ENCODE measurements around the gene CMIP. TPM values are rescaled to one million over a fixed set of nuclear protein-coding genes. Genes with fewer than 3 reads are reported as not detected.
A peak's percentile ranks its signal among the peaks of the same experiment; 100 is the strongest.

Gene CMIP
- total RNA-seq, 2 experiments from 2014 or later = 35.0 to 36.6 TPM

GRCh38 chr16:81665588-81665987 lies 221.0 kb downstream of the CMIP start:
- Mint-ChIP-seq H3K27ac (no peak overlapping the region), H3K36me3 (peaks cover 8% of the 10 kb centered on the region)
- intact Hi-C loops (cut with micrococcal nuclease) = no loop called here

GRCh38 chr16:81666113-81666512 lies 221.5 kb downstream of the CMIP start:
- POLR2A ChIA-PET = no interaction called here
- intact Hi-C loops (cut with micrococcal nuclease) = no loop called here
- CTCF ChIA-PET = no interaction called here
- DNase-seq = no peak
- H3K4me3 Mint-ChIP-seq = no peak overlapping the region
- no peaks in the 10 kb centered on the region for H3K27me3 Mint-ChIP-seq
- H3K36me3 Mint-ChIP-seq = peaks cover 9% of the 10 kb centered on the region
- no peak overlapping the region for H3K27ac Mint-ChIP-seq
- H3K9me3 Mint-ChIP-seq = no peaks in the 10 kb centered on the region
- H3K4me1 Mint-ChIP-seq (ENCODE audit: low read depth) = no peaks in the 10 kb centered on the region

More at GRCh38 chr16:81665588-81665987, 221.0 kb downstream of the CMIP start:
- Mint-ChIP-seq H3K27me3 (no peaks in the 10 kb centered on the region), H3K4me3 (no peak overlapping the region), H3K4me1 (ENCODE audit: low read depth) (no peaks in the 10 kb centered on the region), H3K9me3 (no peaks in the 10 kb centered on the region)
- ChIA-PET CTCF (no interaction called here), POLR2A (no interaction called here)
- DNase-seq = no peak

- DNase-seq = no peak
- ChIA-PET CTCF (no interaction called here), POLR2A (no interaction called here)
- intact Hi-C loops (cut with micrococcal nuclease) = no loop called here
- Mint-ChIP-seq H3K4me1 (ENCODE audit: low read depth) (no peaks in the 10 kb centered on the region), H3K9me3 (no peaks in the 10 kb centered on the region), H3K27ac (peak overlapping the region; percentile 21), H3K27me3 (no peaks in the 10 kb centered on the region), H3K4me3 (no peak overlapping the region), H3K36me3 (peaks cover 9% of the 10 kb centered on the region)
Measured at GRCh38 chr16:81668243-81669097, 223.9 kb downstream of the CMIP start.

DNA sequence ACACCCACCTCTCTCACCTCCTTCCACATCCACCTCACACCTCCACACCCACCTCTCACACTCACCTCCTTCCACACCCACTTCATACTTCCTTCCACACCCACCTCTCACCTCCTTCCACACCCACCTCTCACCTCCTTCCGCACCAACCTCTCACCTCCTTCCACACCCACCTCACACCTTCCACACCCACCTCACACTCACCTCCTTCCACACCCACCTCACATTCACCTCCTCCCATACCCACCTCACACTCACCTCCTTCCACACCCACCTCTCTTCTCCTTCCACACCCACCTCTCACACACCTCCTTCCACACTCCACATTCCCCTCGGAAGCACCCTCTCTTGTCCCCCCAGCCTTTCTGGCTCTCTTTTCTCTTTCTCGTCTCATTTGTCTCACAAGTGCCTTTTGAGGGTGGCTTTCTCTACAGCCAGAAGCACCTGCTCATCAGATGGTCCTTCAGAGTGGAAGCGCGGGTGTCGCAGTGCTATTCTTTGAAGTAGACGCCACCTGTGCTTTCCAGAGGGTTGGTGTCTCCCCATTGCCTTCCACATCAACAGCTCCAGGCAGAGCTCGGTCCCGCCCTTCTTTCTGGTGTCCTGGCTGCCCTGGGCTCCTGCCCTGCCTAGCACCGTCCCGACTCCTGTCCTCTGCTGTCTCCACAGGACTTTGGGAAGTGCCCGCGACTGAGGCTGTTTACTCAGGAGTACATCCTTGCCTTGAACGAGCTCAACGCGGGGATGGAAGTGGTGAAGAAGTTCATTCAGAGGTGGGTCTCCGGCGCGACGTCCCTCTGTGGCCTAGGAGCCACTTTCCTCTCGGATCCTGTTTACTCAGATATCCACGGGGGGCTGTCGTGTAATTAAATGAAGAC lies 225.1 kb downstream of the CMIP start:
- no peak for DNase-seq
- H3K4me1 Mint-ChIP-seq (ENCODE audit: low read depth) = no peaks in the 10 kb centered on the region
- H3K4me3 Mint-ChIP-seq = no peak overlapping the region
- ChIA-PET POLR2A (no interaction called here), CTCF (interaction anchor here (0.6 kb wide), 1 partner anchor 391 kb away, joined by 4 read pairs; no protein-coding TSS in a partner anchor)
- H3K27ac Mint-ChIP-seq = no peak overlapping the region
- intact Hi-C loops (cut with micrococcal nuclease) = no loop called here
- no peaks in the 10 kb centered on the region for H3K27me3 Mint-ChIP-seq
- H3K36me3 Mint-ChIP-seq = peaks cover 7% of the 10 kb centered on the region
- no peaks in the 10 kb centered on the region for H3K9me3 Mint-ChIP-seq

- peaks cover 5% of the 10 kb centered on the region for H3K36me3 Mint-ChIP-seq
- no peak overlapping the region for H3K27ac Mint-ChIP-seq
- H3K4me3 Mint-ChIP-seq = no peak overlapping the region
- no peak for DNase-seq
- POLR2A ChIA-PET = no interaction called here
- no peaks in the 10 kb centered on the region for H3K4me1 Mint-ChIP-seq (ENCODE audit: low read depth)
- intact Hi-C loops (cut with micrococcal nuclease) = no loop called here
- H3K9me3 Mint-ChIP-seq = no peaks in the 10 kb centered on the region
- CTCF ChIA-PET = no interaction called here
- H3K27me3 Mint-ChIP-seq = no peaks in the 10 kb centered on the region
Measured at GRCh38 chr16:81671738-81672597, 227.4 kb downstream of the CMIP start.

DNA sequence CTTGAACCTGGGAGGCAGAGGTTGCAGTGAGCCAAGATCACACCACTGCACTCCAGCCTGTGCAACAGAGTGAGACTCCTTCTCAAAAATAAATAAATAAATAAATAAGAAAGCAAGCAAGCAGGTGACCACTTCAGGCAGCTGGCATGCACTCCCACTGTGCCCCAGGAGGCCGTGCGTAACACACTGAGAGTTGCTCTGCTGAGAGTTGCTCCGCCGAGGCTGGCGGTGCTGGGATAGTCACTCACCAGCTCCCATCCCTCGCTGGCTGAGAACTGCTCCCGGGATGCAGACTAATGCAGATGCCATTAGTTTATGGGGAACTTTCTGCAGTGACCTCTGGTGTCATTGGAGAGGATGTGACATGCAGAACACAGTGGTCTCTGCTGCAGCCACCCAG lies 228.8 kb downstream of the CMIP start:
- no peak overlapping the region for H3K27ac Mint-ChIP-seq
- no peaks in the 10 kb centered on the region for H3K27me3 Mint-ChIP-seq
- peaks cover 5% of the 10 kb centered on the region for H3K36me3 Mint-ChIP-seq
- ChIA-PET POLR2A (no interaction called here), CTCF (interaction anchor here (1.3 kb wide), 1 partner anchor 468 kb away, joined by 3 read pairs; no protein-coding TSS in a partner anchor)
- intact Hi-C loops (cut with micrococcal nuclease) = no loop called here
- H3K4me1 Mint-ChIP-seq (ENCODE audit: low read depth) = no peaks in the 10 kb centered on the region
- no peak for DNase-seq
- H3K9me3 Mint-ChIP-seq = no peaks in the 10 kb centered on the region
- no peak overlapping the region for H3K4me3 Mint-ChIP-seq

- ChIA-PET CTCF (no interaction called here), POLR2A (no interaction called here)
- H3K4me1 Mint-ChIP-seq (ENCODE audit: low read depth) = no peaks in the 10 kb centered on the region
Measured at GRCh38 chr16:81675662-81676061, 231.1 kb downstream of the CMIP start.

GRCh38 chr16:81676066-81676882 lies 231.7 kb downstream of the CMIP start:
- Mint-ChIP-seq H3K9me3 (no peaks in the 10 kb centered on the region), H3K4me3 (no peak overlapping the region)

More at GRCh38 chr16:81675662-81676061, 231.1 kb downstream of the CMIP start:
- intact Hi-C loops (cut with micrococcal nuclease) = no loop called here
- Mint-ChIP-seq H3K9me3 (no peaks in the 10 kb centered on the region), H3K27me3 (no peaks in the 10 kb centered on the region), H3K27ac (no peak overlapping the region), H3K4me3 (no peak overlapping the region), H3K36me3 (peaks cover 9% of the 10 kb centered on the region)
- DNase-seq = no peak

DNA sequence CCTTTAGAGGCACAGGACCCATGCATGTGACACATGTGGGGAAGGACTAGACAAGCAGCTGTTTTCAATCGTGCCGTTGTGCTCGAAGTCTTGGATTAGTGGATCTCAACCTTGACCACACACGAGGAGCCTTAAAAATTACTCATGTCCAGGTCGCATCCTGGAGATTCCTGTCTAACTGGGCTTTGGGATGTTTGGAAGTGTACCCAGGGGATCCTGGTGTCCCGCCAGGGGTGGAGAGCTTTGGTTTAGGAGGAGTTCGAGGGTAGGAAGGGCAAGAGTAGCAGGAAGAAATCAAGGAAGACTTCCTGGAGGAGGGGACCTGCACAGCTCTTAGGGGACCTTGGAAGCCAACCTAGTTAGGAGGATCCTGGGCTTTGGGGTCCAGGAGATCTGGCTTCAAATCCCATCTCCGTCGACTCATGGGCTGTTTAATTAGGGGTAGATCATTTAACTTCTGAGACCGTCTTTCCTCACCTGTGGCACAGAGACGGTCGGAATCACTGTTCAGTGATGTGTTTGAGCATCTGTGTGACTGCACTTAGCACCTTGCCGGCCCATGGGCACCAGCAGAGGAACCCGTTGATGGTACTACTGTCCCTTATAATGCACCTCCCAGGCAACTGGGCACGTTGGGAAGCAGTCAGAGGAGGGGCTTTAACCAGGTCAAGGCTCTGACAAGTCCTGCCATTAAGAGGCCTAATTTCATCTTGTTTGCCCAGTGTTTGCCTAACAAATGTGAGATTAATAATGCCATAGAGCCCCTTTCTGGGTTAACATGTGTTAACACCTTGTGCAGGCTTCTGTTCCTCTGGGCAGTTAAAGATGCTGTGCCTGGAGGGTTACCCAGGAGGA lies 232.5 kb downstream of the CMIP start:
- Mint-ChIP-seq H3K27ac (no peak overlapping the region), H3K9me3 (no peaks in the 10 kb centered on the region), H3K27me3 (no peaks in the 10 kb centered on the region), H3K4me1 (ENCODE audit: low read depth) (no peaks in the 10 kb centered on the region), H3K36me3 (peaks cover 12% of the 10 kb centered on the region), H3K4me3 (no peak overlapping the region)
- POLR2A ChIA-PET = no interaction called here
- CTCF ChIA-PET = interaction anchor here (0.9 kb wide), 1 partner anchor 20 kb away, joined by 4 read pairs; no protein-coding TSS in a partner anchor
- DNase-seq = no peak
- intact Hi-C loops (cut with micrococcal nuclease) = no loop called here

More at GRCh38 chr16:81676066-81676882, 231.7 kb downstream of the CMIP start:
- H3K36me3 Mint-ChIP-seq = peaks cover 10% of the 10 kb centered on the region
- H3K27ac Mint-ChIP-seq = no peak overlapping the region
- no peaks in the 10 kb centered on the region for H3K4me1 Mint-ChIP-seq (ENCODE audit: low read depth)
- ChIA-PET POLR2A (no interaction called here), CTCF (interaction anchor here (0.9 kb wide), 1 partner anchor 21 kb away, joined by 4 read pairs; no protein-coding TSS in a partner anchor)
- H3K27me3 Mint-ChIP-seq = no peaks in the 10 kb centered on the region
- no peak for DNase-seq
- intact Hi-C loops (cut with micrococcal nuclease) = no loop called here

DNA sequence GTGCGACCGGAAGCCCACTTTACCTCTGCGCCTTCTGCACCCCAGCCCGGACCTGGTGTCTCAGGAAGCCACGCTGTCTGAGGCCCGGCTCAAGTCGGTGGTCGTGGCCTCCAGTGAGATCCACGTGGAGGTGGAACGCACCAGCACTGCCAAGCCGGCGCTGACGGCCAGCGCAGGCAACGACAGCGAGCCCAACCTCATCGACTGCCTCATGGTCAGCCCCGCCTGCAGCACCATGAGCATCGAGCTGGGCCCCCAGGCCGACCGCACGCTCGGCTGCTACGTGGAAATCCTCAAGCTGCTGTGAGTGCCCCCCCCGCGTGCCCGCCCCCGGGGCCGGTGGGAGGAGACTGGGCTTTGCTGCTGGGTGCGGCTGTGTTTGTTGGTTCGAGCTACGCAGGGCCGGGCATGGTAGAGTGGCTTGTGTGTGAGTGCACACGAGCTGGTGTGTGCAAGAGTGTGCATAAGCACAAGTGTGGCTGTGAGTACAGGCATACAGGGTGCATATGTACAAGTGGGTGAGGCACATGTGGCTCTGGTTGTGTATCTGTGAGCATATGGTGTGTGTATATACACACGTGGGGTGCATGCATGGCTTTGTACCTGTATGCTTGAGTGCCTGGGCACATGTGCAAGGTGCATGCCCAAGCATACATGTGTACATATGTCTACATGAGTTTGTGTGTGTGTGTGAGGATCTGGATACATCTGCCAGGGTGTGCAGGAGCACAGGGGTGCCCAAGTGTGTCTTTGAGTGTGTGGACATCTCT lies 233.9 kb downstream of the CMIP start:
- no peaks in the 10 kb centered on the region for H3K27me3 Mint-ChIP-seq
- H3K36me3 Mint-ChIP-seq = peaks cover 12% of the 10 kb centered on the region
- CTCF ChIA-PET = no interaction called here
- no peak for DNase-seq
- H3K27ac Mint-ChIP-seq = no peak overlapping the region
- POLR2A ChIA-PET = no interaction called here
- no peaks in the 10 kb centered on the region for H3K4me1 Mint-ChIP-seq (ENCODE audit: low read depth)
- intact Hi-C loops (cut with micrococcal nuclease) = no loop called here
- no peaks in the 10 kb centered on the region for H3K9me3 Mint-ChIP-seq
- no peak overlapping the region for H3K4me3 Mint-ChIP-seq
